MCF 10A (cell line): ENCODE results near the gene ACVR1C. TPM values are rescaled to one million over a fixed set of nuclear protein-coding genes. Genes with fewer than 3 reads are reported as not detected.

Experiments used
- BruUV-seq: library from RNA; stranded (reverse); fragments of 400-500 nt; replicated peaks from 2 replicates; lab custom pipeline; 2021; lab: Mats Ljungman, UMichigan
- CTCF ChIA-PET: fragments of 300-600 bp; sonication (Branson Sonifier 250); formaldehyde crosslinking; extraction: SDS; loops from one replicate; lab custom pipeline; 2021; ENCODE audit warnings: antibody characterized with exemption, inconsistent platforms; lab: Yijun Ruan, JAX
- POLR2A ChIA-PET: fragments of 300-600, 350-650 bp; sonication (Branson Sonifier 250); formaldehyde crosslinking; extraction: SDS; loops from one replicate; lab custom pipeline; 2020; ENCODE audit warnings: antibody characterized with exemption, inconsistent platforms; lab: Yijun Ruan, JAX
- DNase-seq: peaks from one replicate; pipeline ENCODE4 v3.0.0-alpha.2; 2018; ENCODE audit not compliant: unreplicated experiment
- H3K27ac Mint-ChIP-seq: one replicate; pipeline ENCODE4 v1.8.0; 2022; ENCODE audit warnings: mild to moderate bottlenecking, low read depth, mixed read lengths; ENCODE audit not compliant: unreplicated experiment
- H3K27me3 Mint-ChIP-seq: one replicate; pipeline ENCODE4 v1.8.0; 2022; ENCODE audit warnings: mixed read lengths; ENCODE audit not compliant: insufficient read depth, unreplicated experiment
- H3K36me3 Mint-ChIP-seq: one replicate; pipeline ENCODE4 v1.8.0; 2022; ENCODE audit warnings: mild to moderate bottlenecking, moderate library complexity, mixed read lengths; ENCODE audit not compliant: insufficient read depth, unreplicated experiment
- H3K4me1 Mint-ChIP-seq: one replicate; pipeline ENCODE4 v1.8.0; 2022; ENCODE audit warnings: mixed read lengths; ENCODE audit not compliant: insufficient read depth, unreplicated experiment
- H3K4me3 Mint-ChIP-seq: one replicate; pipeline ENCODE4 v1.8.0; 2022; ENCODE audit warnings: mild to moderate bottlenecking, moderate library complexity, mixed read lengths; ENCODE audit not compliant: unreplicated experiment
- H3K9me3 Mint-ChIP-seq: one replicate; pipeline ENCODE4 v1.8.0; 2022; ENCODE audit warnings: mixed read lengths; ENCODE audit not compliant: unreplicated experiment
- intact Hi-C: fragments of 100-400 bp; cut with micrococcal nuclease; formaldehyde crosslinking; loops from 2 replicates; pipeline ENCODE4 v1.14.1; 2022
- total RNA-seq: library from RNA; stranded (reverse); gene quantifications from 2 replicates; pipeline ENCODE4 v1.2.3, GENCODE V29; 2022
- TF ChIP-seq, protein P1 (sequence below): fragments of 200-600 bp; IDR thresholded peaks from one replicate; pipeline ENCODE4 v1.8.0; 2022; ENCODE audit warnings: antibody characterized with exemption, mild to moderate bottlenecking; ENCODE audit not compliant: unreplicated experiment

ACVR1C gene
- total RNA-seq, 1 experiment from 2014 or later: 0.12 TPM

DNA sequence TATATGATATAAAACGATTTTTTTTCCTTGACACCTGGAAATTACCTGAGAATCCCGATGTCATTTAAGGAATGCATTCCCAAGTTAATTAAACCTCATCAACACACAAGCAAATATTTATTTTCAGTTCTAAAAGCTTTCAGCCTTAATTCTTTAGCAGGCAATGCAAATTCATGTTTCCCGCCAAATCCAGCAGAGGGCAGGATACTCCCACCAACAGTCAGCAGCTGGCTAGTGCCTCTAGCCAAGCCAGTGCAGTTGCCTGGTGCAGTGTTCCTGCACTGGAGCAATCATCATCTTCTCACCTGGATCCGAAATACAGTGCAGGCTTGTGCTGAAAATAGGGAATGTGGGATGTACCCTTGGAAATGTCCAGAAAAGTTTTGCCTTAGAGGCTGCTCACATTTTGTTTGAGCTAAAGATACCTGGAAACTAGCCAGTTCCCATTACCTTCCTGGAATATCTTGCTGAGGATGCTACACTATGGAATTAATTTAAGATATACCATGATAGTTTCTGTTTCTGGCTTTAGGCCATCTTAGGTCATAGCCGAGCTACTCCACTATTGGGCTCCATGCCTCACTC is 136.4 kb downstream of the ACVR1C start:
- Mint-ChIP-seq H3K4me3 (no peak overlapping the region), H3K9me3 (no peaks in the 10 kb centered on the region), H3K27me3 (no peaks in the 10 kb centered on the region), H3K27ac (no peak overlapping the region), H3K4me1 (peaks cover 21% of the 10 kb centered on the region), H3K36me3 (no peaks in the 10 kb centered on the region)
- ChIA-PET POLR2A (interaction anchor here (1.1 kb wide), 1 partner anchor 53 kb away, joined by 3 read pairs; no protein-coding TSS in a partner anchor), CTCF (interaction anchor here (0.6 to 3.1 kb wide), 25 partner anchors 11 to 1271 kb away, joined by 3 to 15 read pairs (median 3); no protein-coding TSS in a partner anchor)
- intact Hi-C loops: loop anchor here (5.0 to 10.0 kb wide), 5 partner anchors 165 to 1263 kb away; partner anchors contain the start of gene ERMN
- no TSS peak for BruUV-seq
- DNase-seq: peak; percentile 73
- TF ChIP-seq, protein P1, sequence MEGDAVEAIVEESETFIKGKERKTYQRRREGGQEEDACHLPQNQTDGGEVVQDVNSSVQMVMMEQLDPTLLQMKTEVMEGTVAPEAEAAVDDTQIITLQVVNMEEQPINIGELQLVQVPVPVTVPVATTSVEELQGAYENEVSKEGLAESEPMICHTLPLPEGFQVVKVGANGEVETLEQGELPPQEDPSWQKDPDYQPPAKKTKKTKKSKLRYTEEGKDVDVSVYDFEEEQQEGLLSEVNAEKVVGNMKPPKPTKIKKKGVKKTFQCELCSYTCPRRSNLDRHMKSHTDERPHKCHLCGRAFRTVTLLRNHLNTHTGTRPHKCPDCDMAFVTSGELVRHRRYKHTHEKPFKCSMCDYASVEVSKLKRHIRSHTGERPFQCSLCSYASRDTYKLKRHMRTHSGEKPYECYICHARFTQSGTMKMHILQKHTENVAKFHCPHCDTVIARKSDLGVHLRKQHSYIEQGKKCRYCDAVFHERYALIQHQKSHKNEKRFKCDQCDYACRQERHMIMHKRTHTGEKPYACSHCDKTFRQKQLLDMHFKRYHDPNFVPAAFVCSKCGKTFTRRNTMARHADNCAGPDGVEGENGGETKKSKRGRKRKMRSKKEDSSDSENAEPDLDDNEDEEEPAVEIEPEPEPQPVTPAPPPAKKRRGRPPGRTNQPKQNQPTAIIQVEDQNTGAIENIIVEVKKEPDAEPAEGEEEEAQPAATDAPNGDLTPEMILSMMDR: peak; percentile 58

DNA sequence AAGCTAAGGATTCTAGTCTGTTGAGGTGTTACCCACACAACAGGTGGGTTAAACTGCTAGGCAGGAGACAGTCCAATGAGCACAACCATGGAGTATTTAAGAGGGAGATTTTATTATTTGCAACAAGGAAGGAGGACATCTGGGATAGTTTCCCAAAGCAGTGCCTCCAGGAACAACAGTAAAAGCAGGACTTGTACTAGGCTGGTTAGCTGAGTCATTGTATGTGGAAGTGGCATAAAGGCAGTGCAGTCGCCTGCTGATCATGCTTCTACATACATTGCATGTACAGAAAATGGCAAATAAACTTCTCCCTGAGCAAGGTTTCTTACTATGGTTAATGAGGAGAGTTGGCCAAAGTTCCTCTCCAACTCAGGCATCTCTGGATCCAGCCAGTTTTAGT is 138.7 kb downstream of the ACVR1C start:
- ChIA-PET CTCF (interaction anchor here (0.5 to 3.1 kb wide), 13 partner anchors 9 to 1232 kb away, joined by 3 to 12 read pairs (median 3); no protein-coding TSS in a partner anchor), POLR2A (no interaction called here)
- Mint-ChIP-seq H3K27ac (no peak overlapping the region), H3K36me3 (no peaks in the 10 kb centered on the region), H3K4me3 (no peak overlapping the region), H3K4me1 (peaks cover 31% of the 10 kb centered on the region), H3K27me3 (no peaks in the 10 kb centered on the region), H3K9me3 (no peaks in the 10 kb centered on the region)
- intact Hi-C loops: loop anchor here (5.0 to 10.0 kb wide), 5 partner anchors 163 to 1265 kb away; partner anchors contain the start of gene ERMN
- no TSS peak for BruUV-seq
- TF ChIP-seq, protein P1: no peak
- DNase-seq: no peak

DNA sequence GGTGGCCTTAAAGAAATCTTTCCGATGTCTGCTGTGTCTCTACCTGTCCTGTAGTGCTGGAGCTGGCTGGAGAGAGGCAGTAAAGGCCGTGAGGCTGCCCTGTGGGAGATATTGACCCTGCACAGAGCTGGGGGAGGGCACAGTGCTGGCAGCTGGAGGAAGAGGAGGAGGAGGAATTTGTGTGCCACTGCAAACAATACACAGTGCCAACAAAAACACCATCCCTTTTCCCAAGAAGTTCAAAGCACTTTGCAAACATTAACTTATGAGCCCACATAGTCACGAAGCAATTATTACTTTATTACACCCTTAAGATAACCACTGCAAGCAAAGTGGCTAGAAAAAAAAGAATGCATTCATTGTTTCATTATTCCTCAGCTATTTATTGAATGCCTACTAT is 139.8 kb downstream of the ACVR1C start:
- POLR2A ChIA-PET: no interaction called here
- H3K4me1 Mint-ChIP-seq: peaks cover 31% of the 10 kb centered on the region
- intact Hi-C loops: no loop called here
- CTCF ChIA-PET: interaction anchor here (1.1 to 2.2 kb wide), 5 partner anchors 9 to 175 kb away, joined by 3 to 8 read pairs (median 4); no protein-coding TSS in a partner anchor
- no peaks in the 10 kb centered on the region for H3K27me3 Mint-ChIP-seq
- TF ChIP-seq, protein P1: no peak
- no peak overlapping the region for H3K4me3 Mint-ChIP-seq
- no TSS peak for BruUV-seq
- peak; percentile 28 for DNase-seq
- peak overlapping the region; percentile 46 for H3K27ac Mint-ChIP-seq
- H3K9me3 Mint-ChIP-seq: no peaks in the 10 kb centered on the region
- no peaks in the 10 kb centered on the region for H3K36me3 Mint-ChIP-seq

DNA sequence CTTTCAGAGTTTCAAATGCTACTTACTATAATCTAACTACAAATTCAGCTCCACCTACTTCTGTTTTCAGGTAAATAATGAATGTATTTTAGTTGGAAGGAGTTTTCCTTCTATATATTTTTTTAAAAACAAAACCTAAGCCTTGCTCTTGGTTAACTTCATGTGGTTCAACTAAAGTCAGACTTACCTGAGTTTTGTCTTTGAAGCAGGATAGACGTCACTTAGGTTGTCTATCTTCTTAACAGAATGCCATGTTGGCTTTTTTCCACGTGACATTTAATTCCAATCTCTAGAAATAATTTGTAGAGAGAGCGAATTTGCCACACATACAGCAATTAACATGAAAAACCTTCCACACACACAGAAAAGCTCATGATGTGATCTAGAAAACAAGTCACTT is 140.9 kb downstream of the ACVR1C start:
- TF ChIP-seq, protein P1: no peak
- intact Hi-C loops: no loop called here
- H3K27me3 Mint-ChIP-seq: no peaks in the 10 kb centered on the region
- H3K4me3 Mint-ChIP-seq: no peak overlapping the region
- no peaks in the 10 kb centered on the region for H3K36me3 Mint-ChIP-seq
- H3K9me3 Mint-ChIP-seq: no peaks in the 10 kb centered on the region
- H3K27ac Mint-ChIP-seq: peak overlapping the region; percentile 1
- H3K4me1 Mint-ChIP-seq: peaks cover 31% of the 10 kb centered on the region
- no peak for DNase-seq
- ChIA-PET CTCF (interaction anchor here (0.5 to 2.2 kb wide), 5 partner anchors 9 to 185 kb away, joined by 3 to 8 read pairs (median 4); no protein-coding TSS in a partner anchor), POLR2A (interaction anchor here (1.0 kb wide), 1 partner anchor 12 kb away, joined by 3 read pairs; no protein-coding TSS in a partner anchor)
- no TSS peak for BruUV-seq
